Breast epithelium (tissue), 4 donors: ENCODE results near the gene ZNF785. TPM values are rescaled to one million over a fixed set of nuclear protein-coding genes. Genes with fewer than 3 reads are reported as not detected.

Experiments
- DNase-seq, 2 donors: peaks; one replicate each; pipeline ENCODE4 v3.0.0-alpha.2; 2019; ENCODE audit warnings: low spot score in 2 of 2
- H3K27ac ChIP-seq, 2 donors: fragments of 200-600 bp; sonication (generic) in 1 of 2; one replicate each; pipeline ENCODE4 v1.5.1; 2016 to 2019; ENCODE audit warnings: mild to moderate bottlenecking in 1 of 2
- H3K27me3 ChIP-seq, 2 donors: fragments of 200-600 bp; sonication (generic) in 1 of 2; one replicate each; pipeline versions ENCODE4 v1.5.1 to v1.6.0; 2017 to 2019; ENCODE audit warnings: control low read depth in 1 of 2, mild to moderate bottlenecking in 1 of 2
- H3K36me3 ChIP-seq: fragments of 200-600 bp; one replicate; pipeline ENCODE4 v1.5.1; 2019
- H3K4me1 ChIP-seq, 2 donors: fragments of 200-600 bp; sonication (generic); one replicate each; pipeline ENCODE4 v1.5.1; 2016 to 2019; ENCODE audit warnings: control low read depth in 1 of 2
- H3K4me3 ChIP-seq, 3 donors: fragments of 200-600 bp; sonication (generic); 1 replicate in 2 of 3; 2 replicates in 1 of 3; pipeline ENCODE4 v1.5.1; 2016 to 2019; ENCODE audit warnings: mild to moderate bottlenecking in 3 of 3, moderate library complexity in 2 of 3
- H3K9me3 ChIP-seq, 2 donors: fragments of 200-600 bp; sonication (generic) in 1 of 2; one replicate each; pipeline ENCODE4 v1.5.1; 2016 to 2019; ENCODE audit warnings: control low read depth in 1 of 2
- POLR2A ChIP-seq: fragments of 450-650 bp; IDR thresholded peaks from one replicate; pipeline ENCODE4 v1.6.1; 2016; ENCODE audit warnings: antibody characterized with exemption, mild to moderate bottlenecking, moderate library complexity
- POLR2AphosphoS5 ChIP-seq, 3 donors: sonication (generic); formaldehyde crosslinking; IDR thresholded peaks; one replicate each; pipeline ENCODE4 v1.6.1; 2017; ENCODE audit warnings: antibody characterized with exemption in 3 of 3
- intact Hi-C: fragments of 100-400 bp; cut with DNase I; formaldehyde crosslinking; loops from one replicate; pipeline ENCODE4 v1.15.1; 2023; ENCODE audit warnings: low total_unique reads
- total RNA-seq, 3 donors: library from RNA; depleted of rRNA; stranded (reverse); fragments of >200 nt; gene quantifications; one replicate each; pipeline ENCODE4 v1.1.0, GENCODE V29; 2016
- TF ChIP-seq, protein P1 (sequence below), 3 donors: fragments of 450-650 bp; IDR thresholded peaks; one replicate each; pipeline ENCODE4 v1.5.1; 2016 to 2017; ENCODE audit warnings: antibody characterized with exemption in 3 of 3, mild to moderate bottlenecking in 3 of 3, moderate library complexity in 3 of 3

ZNF785 gene
- total RNA-seq, 3 donors from 2014 or later, result 6.7 to 14.4 (median 12.0) TPM

DNA sequence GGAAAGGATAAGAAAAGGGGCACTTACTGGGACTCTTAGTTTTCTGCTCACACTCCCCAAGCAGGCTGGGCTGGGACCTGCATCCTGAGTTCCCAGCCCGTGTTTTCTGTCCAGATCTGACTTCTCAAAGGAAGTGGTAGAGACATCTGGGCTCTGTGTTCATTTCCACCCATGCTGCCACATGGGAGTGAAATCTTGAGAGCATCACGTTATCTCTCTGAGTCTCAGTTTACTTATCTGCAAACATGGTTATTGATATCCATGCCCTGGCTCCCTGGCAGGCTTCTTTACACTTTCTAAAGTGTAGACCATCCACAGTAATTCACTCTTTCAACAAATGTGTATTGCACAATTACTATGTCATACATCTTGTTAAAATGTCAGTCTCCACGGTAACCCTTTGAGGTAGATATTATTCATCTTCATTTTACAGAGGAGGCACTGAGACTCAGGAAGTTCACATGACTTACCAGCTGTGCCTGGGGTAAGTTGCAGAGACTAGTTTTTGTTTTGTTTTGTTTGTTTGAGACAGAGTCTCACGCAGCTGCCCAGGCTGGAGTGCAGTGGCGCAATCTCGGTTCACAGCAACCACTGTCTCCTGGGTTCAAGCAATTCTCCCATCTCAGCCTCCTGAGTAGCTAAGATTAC is 17.4 kb downstream of the ZNF785 start:
- TF ChIP-seq POLR2AphosphoS5 (IDR thresholded peaks at IDR 0.05) (no peak), POLR2A (no peak)
- TF ChIP-seq, protein P1, sequence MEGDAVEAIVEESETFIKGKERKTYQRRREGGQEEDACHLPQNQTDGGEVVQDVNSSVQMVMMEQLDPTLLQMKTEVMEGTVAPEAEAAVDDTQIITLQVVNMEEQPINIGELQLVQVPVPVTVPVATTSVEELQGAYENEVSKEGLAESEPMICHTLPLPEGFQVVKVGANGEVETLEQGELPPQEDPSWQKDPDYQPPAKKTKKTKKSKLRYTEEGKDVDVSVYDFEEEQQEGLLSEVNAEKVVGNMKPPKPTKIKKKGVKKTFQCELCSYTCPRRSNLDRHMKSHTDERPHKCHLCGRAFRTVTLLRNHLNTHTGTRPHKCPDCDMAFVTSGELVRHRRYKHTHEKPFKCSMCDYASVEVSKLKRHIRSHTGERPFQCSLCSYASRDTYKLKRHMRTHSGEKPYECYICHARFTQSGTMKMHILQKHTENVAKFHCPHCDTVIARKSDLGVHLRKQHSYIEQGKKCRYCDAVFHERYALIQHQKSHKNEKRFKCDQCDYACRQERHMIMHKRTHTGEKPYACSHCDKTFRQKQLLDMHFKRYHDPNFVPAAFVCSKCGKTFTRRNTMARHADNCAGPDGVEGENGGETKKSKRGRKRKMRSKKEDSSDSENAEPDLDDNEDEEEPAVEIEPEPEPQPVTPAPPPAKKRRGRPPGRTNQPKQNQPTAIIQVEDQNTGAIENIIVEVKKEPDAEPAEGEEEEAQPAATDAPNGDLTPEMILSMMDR (IDR thresholded peaks at IDR 0.05), result no peak
- intact Hi-C loops, result no loop called here

DNA sequence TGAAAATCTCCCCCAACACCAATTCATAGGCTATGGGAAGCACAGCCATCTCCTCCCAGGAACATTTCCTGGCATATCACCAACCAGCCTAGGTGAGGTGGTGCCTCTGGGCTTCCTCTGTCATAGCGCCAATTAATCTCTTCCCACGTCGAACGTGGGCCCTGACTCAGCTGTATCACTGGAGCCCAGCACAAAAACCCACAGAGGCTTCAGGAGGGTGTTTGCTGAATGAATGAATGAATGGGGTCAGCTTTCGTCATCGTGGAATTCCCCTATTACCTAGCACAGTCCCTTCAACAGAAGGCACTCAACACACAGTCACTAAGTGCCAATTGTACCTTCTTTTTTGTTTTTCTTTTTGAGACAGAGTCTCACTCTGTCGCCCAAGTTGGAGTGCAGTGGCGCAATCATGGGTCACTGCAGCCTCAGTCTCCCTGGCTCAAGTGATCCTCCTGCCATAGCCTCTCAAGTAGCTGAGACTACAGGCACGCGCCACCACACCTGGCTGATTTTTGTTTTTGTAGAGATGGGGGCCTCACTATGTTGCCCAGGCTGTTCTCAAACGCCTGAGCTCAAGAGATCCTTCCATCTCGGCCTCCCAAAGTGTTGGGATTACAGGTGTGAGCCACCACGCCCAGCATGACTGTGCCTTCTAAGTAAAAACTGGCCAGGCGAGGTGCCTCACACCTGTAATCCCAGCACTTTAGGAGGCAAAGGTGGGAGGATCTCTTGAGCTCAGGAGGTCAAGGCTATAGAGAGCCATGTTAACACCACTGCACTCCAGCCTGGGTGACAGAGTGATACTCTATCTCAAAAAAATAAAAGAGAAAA is 18.1 kb downstream of the ZNF785 start:
- no peak for TF ChIP-seq POLR2AphosphoS5 (IDR thresholded peaks at IDR 0.05)
- no peak for TF ChIP-seq POLR2A
- TF ChIP-seq, protein P1 (IDR thresholded peaks at IDR 0.05), result no peak
- Histone ChIP-seq H3K4me3 (no peak overlapping the region), H3K36me3 (no peaks in the 10 kb centered on the region), H3K27ac (no peak overlapping the region), H3K27me3 (no peaks in the 10 kb centered on the region), H3K4me1 (peaks cover 3 to 8% of the 10 kb centered on the region in 2 donors), H3K9me3 (no peaks in the 10 kb centered on the region)
- intact Hi-C loops, result no loop called here
- no peak for DNase-seq

More for the DNA sequence above, 17.4 kb downstream of the ZNF785 start:
- Histone ChIP-seq H3K4me3 (no peak overlapping the region), H3K36me3 (no peaks in the 10 kb centered on the region), H3K4me1 (peaks cover 3 to 8% of the 10 kb centered on the region in 2 donors), H3K9me3 (no peaks in the 10 kb centered on the region), H3K27me3 (no peaks in the 10 kb centered on the region), H3K27ac (no peak overlapping the region)
- DNase-seq, result no peak

DNA sequence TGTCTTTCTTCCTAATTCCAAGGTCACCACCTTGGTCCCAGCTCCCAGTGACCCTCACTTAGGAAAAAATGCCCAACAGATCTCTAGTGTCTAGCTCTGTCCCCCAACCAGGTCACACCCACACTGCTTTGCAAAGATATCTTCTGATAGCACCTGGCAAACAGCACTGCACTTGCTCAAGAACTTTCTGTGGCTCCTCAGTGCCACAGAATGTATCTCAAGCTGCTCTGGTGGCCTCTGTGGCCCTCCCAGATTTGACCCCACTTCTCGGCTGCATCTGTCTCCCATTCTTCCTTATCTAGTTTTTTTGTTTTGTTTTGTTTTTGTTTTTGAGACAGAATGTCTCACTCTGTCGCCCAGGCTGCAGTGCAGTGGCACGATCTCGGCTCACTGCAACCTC is 19.0 kb downstream of the ZNF785 start:
- no peaks in the 10 kb centered on the region for H3K9me3 ChIP-seq
- peaks cover 3 to 8% of the 10 kb centered on the region in 2 donors for H3K4me1 ChIP-seq
- intact Hi-C loops, result no loop called here

DNA sequence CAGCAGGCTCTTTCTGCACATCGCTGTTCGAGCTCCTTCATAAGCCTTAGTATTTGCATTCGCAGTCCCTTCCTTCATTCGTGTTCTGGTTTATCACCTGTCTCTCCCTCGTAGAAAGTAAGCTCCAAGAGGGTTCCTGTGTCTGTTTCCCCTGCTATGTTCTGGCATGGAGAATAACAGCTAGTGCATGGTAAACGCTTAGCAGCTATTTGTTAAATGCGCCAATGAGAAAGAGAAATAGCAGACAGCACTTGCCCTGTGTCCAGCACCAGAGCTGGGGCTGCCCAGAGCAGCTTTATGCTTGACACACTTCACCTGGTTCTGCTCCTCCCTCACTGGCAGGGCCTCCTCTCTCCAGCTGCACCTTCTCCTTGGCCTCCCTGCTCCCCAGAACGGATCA is 19.5 kb downstream of the ZNF785 start:
- H3K4me3 ChIP-seq, result no peak overlapping the region

More for the DNA sequence above, 19.0 kb downstream of the ZNF785 start:
- no peaks in the 10 kb centered on the region for H3K36me3 ChIP-seq
- no peak overlapping the region for H3K4me3 ChIP-seq
- DNase-seq, result no peak
- no peak overlapping the region for H3K27ac ChIP-seq
- TF ChIP-seq, protein P1 (IDR thresholded peaks at IDR 0.05), result no peak
- TF ChIP-seq POLR2AphosphoS5 (IDR thresholded peaks at IDR 0.05), result no peak
- TF ChIP-seq POLR2A, result no peak
- no peaks in the 10 kb centered on the region for H3K27me3 ChIP-seq

More for the DNA sequence above, 19.5 kb downstream of the ZNF785 start:
- intact Hi-C loops, result no loop called here
- TF ChIP-seq POLR2AphosphoS5 (IDR thresholded peaks at IDR 0.05) (no peak), POLR2A (no peak)
- TF ChIP-seq, protein P1 (IDR thresholded peaks at IDR 0.05), result no peak
- peaks cover 3 to 8% of the 10 kb centered on the region in 2 donors for H3K4me1 ChIP-seq
- no peaks in the 10 kb centered on the region for H3K9me3 ChIP-seq
- H3K27me3 ChIP-seq, result no peaks in the 10 kb centered on the region
- no peak for DNase-seq
- H3K27ac ChIP-seq, result no peak overlapping the region
- H3K36me3 ChIP-seq, result no peaks in the 10 kb centered on the region
